ENCODE measurements around the gene TLE1.

Gene TLE1

GRCh38 chr9:81573415-81574321, 115.7 kb downstream of the TLE1 start:
- no peak for DNase-seq (ENCODE audit: low read depth)
- H3K4me3 ChIP-seq (ENCODE audit: control insufficient read depth, low read depth, low read length): no peak overlapping the region
- no peak for TF ChIP-seq CTCF (conservative IDR thresholded peaks at IDR 0.05; ENCODE audit: control insufficient read depth, insufficient read depth, low read depth, low read length)

- TF ChIP-seq CTCF (conservative IDR thresholded peaks at IDR 0.05; ENCODE audit: control insufficient read depth, insufficient read depth, low read depth, low read length): no peak
- no peak for DNase-seq (ENCODE audit: low read depth)
- H3K4me3 ChIP-seq (ENCODE audit: control insufficient read depth, low read depth, low read length): no peak overlapping the region
Observed at GRCh38 chr9:81570083-81570482, 119.3 kb downstream of the TLE1 start.

- H3K4me3 ChIP-seq (ENCODE audit: control insufficient read depth, low read depth, low read length): no peak overlapping the region
- no peak for DNase-seq (ENCODE audit: low read depth)
- no peak for TF ChIP-seq CTCF (conservative IDR thresholded peaks at IDR 0.05; ENCODE audit: control insufficient read depth, insufficient read depth, low read depth, low read length)
Observed at GRCh38 chr9:81566074-81566698, 123.2 kb downstream of the TLE1 start.

- no peak for DNase-seq (ENCODE audit: low read depth)
- H3K4me3 ChIP-seq (ENCODE audit: control insufficient read depth, low read depth, low read length): no peak overlapping the region
- no peak for TF ChIP-seq CTCF (conservative IDR thresholded peaks at IDR 0.05; ENCODE audit: control insufficient read depth, insufficient read depth, low read depth, low read length)
Observed at GRCh38 chr9:81565609-81566008, 123.7 kb downstream of the TLE1 start.

GRCh38 chr9:81565144-81565543, 124.2 kb downstream of the TLE1 start:
- H3K4me3 ChIP-seq (ENCODE audit: control insufficient read depth, low read depth, low read length): no peak overlapping the region
- TF ChIP-seq CTCF (conservative IDR thresholded peaks at IDR 0.05; ENCODE audit: control insufficient read depth, insufficient read depth, low read depth, low read length): no peak
- DNase-seq (ENCODE audit: low read depth): no peak

- no peak for TF ChIP-seq CTCF (conservative IDR thresholded peaks at IDR 0.05; ENCODE audit: control insufficient read depth, insufficient read depth, low read depth, low read length)
- no peak for DNase-seq (ENCODE audit: low read depth)
- H3K4me3 ChIP-seq (ENCODE audit: control insufficient read depth, low read depth, low read length): no peak overlapping the region
Observed at GRCh38 chr9:81564632-81565031, 124.7 kb downstream of the TLE1 start.
